Activated T-cell treated with anti-CD3 and anti-CD28 coated beads for 24 hours (primary cell): ENCODE results near the gene TVP23B.
"Not testable (repeated sequence)": the region's sequence is repeated elsewhere in the genome, so short reads cannot be mapped to it uniquely, and the experiment has no call there.

Source experiments
- DNase-seq: peaks from one replicate; pipeline ENCODE4 v3.0.0-alpha.2; 2020; ENCODE audit warnings: low read depth

TVP23B gene

DNA sequence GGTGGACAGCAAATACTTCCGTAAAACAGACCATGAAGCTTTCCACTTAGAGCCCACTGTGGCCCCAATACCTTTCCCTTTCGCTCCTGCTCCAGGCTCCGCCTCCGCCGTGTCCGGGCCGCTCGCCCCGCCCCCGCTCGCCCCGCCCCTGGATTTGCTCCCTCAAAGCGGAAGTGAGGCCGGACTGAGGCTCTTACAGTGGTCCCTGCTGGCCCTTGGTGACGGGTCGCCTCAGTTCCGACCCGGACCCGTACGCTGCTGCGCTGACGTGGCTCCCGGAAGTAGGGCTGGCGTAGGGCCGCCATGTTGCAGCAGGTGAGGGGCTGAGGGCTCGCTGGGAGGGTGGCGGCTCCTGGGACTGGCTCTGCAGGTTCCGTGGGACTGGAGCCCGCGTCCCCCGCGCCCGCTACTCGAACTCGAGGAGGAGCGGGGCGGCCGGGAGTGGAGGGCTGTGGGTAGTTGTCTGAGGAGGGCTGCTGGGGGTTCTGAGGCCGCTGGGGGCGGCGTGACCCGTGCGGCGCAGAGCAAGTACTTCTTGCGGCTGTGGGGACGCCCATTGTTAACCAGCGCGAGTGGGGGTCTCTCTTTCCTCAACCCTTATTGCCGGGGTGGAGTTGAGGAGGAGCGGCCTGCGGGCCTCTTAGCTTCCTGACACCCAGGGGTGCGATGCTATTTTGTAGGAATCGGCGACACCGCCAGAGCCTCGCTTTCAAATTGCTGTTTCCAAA lies at the start of gene TVP23B:
Gene TVP23B, plus strand, starts transcription at position 193 of the 728 bp plus-strand sequence. Its CDS starts 111 bp downstream, at position 304.
- DNase-seq: peak; percentile 97

DNA sequence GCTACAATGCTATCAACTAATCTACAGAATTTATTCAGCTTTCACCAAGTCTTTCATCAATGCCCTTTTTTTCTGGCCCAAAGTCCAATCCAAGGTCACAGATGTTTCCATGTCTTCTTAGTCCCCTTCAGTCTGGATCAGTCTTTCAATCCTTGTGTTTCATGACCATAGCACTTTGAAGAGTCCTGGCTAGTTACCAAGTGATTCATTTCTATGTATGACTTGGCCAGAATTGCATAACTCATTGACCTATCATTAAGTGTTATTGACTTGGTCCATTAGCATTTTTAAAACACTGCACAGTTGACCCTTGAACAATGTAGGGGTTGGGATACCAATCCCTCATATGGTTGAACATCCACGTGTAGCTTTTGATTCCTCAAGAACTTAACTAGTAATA lies 48.5 kb upstream of the TVP23B start:
- DNase-seq: not testable (repeated sequence)

DNA sequence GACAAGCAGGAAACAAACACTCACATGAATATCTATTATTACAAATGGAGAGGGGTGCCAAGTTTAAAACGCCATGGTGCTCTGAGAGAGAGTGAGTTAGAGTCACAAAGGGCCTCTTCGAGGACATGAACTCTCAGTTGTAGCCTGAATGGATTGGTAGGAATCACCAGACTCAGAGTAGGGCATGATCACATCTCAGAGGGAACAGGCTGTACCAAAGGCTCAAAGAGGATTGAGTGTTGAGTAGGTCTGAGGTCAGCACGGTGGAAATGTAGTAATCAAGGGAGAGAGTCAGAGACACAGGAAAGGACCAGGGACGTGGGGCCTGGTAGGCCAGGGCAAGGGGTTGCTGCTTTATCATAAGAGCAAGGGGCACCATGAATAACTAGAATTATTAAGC lies 47.6 kb upstream of the TVP23B start:
- not testable (repeated sequence) for DNase-seq

DNA sequence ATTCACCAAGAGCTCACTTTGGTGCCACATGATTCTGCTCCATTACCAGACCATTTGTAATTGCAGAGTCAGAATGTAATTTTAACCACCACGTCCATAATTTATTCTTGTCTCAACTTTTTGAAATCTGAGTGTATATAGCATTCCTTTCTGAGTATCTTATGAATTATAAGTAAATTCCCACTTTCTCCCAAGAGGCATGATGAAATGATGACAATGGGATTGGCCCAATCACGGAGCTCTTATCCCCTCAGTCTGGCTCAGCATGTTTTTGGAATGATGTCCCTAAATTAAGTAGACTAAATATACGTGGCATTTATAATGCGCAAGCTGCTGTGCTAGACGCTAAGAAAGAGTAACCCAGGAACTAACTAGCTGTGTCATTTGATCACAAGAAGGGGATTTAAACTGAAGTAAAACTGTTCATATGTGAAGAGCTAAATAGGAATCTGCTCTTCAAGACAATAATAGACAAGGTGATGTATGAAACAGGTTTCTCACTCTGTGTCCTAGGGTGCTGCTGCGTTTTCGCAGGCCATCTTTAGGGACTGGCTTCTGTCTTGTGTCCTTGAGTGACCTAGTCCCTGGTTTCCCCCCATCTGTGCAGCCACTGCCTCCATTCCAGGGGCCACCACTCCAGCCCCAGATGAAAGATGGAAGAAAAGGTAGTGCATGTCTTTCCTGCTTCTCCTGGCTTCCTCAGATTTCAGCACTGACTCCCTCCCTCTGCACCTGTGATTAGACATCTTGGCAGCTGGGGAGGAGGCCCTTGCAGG lies 41.2 kb upstream of the TVP23B start:
- DNase-seq: not testable (repeated sequence)

DNA sequence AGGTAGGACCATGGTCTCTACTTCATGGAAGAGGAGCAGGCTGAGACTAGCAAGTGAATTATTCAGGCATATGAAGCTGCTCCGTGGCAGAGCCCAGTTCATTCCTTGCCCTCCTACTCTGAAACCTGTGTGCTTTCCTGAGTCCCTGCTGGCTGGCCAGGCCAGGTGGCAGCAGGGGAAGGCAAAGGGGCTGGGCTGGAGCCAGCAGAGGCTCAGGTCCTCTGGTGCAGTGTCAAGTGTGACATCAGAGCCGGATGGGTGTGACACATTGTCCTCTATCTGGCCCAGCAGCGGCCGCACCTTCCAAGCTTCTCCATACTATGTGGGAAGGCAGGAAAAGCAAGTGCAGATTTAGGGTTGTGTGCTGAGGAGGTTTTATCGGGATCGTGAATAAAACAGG lies 39.8 kb upstream of the TVP23B start:
- not testable (repeated sequence) for DNase-seq

DNA sequence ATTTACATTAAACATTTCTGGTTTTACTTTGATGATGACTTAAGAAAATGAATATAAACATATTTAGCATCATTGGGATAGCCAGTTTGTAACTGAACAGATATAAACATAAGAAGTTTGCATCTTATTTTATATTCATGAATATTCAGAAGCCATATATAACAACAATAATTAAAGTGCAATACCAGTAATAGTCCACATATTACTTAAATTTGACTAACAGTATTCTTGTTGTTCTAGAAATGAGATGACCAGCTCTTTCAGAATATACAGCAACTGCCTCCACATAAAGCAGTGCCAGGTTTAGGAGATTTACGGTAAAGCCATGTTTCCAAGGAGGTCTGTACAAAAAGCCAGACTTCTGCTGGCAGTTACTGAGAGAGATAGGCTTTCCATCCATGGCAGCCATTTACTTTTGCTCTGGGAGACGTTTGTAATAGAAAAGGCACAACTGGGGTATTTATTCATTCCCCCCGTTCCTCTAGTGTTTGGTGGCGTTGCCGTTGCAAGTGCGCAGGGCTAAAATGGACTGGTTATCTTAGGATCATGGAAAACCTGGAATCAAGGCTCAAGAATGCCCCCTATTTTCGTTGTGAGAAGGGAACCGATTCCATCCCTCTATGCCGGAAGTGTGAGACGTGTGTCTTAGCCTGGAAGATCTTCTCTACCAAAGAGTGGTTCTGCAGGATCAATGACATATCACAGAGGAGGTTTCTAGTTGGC lies 37.1 kb upstream of the TVP23B start, which contains the start of gene FBXW10:
Gene FBXW10, plus strand, starts transcription at position 356 of the 723 bp plus-strand sequence. Its CDS starts 191 bp downstream, at position 547.
- not testable (repeated sequence) for DNase-seq

DNA sequence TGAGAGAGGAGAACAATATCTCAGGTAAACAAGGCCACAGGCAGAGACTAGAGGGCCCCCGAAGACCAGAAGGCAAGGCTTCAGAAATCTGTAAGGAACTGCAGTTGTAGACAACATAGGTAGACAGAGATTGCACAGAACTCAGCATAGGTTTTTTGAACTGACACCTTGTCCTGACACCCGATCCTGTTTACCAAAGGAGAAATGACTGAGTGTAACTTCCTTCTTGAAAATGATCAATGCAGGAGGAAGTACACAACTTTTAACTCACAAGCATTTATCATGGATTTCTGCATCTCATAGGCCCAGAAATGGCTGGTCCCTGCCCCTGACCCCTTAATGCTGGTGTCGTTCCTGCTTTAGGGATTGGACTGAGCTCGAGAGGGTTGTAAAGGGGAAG lies 36.3 kb upstream of the TVP23B start:
- DNase-seq: not testable (repeated sequence)

DNA sequence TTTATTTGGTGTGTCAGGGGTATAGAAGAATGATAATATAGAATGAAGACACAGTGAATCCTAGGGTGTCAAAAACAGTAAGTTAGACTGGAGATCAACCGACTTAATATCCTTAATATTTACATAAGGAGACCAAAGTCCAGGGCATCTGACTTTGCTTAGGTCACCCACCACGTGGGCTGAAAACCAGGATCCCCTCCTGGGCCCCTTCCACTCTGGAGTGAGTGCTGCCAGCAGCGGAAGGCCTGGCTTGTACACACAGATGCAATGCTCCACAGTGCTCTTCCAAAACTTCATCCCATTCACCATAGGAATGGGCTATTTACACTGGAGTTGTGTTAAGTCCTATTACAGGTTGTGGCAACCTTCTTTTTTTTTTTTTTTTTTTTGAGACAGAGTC lies 34.4 kb upstream of the TVP23B start:
- DNase-seq: not testable (repeated sequence)

DNA sequence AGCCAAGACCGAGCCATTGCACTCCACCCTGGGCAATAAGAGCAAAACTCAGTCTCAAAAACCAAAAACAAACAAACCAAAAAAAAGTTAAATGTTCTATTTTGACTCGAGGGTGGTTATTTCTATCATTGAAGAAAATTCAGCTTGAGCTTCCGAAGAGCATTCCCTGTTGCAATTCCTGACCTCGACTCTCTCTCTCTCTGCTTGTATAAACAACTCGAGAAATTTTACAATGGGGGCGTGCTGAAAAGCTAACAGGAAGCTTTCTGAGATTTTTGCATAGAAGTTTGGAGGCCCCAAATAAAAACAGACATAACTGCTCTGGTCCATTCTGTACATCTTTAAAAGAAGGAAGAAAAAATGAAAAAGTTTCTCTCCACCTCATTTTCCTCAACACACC lies 33.5 kb upstream of the TVP23B start:
- DNase-seq: not testable (repeated sequence)

DNA sequence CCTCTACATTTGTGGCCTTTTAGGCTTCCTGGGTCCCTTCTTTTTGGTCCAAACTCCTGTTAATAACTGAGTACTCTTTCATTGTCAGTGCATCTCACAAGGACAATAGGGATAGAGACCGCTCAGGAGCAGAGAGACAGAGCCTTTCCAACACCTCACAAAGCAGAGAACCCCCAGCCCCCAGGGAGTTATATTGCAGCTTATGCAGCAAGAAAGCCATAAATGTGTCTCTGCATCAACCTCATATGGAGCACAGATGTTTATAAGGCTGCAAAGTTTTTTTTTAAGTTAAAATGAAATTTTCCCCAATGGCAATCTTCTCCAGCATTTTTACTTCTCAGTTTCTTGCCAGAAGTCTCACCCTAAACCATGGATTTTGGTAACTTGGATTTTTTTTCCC lies 30.7 kb upstream of the TVP23B start:
- DNase-seq: not testable (repeated sequence)

DNA sequence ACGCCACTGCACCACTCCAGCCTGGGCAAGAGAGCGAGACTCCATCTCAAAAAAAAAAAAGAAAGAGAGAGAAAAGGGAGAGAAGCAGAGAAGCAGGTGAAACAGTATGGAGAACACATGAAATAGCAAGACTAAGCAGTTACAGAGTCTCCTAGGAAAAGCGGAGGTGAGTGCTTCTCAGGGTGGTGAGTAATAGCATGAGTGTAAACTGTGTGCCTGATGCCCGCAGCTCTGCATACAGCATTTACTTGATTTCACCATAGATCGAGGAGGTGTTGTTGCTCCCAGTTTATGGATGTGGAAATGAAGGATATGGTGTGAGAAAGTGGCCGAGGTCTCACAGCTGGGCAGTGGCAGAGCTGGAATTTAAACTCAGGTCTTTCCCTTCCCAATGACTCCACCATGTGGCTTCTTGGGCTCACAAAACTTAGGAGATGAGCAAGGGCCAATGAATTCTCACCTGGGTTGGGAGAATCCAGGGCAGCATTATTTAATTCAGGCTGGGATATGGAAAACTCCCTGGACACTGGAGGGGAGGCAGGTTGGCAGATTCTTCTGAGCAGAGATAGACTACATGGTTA lies 27.1 kb upstream of the TVP23B start:
- not testable (repeated sequence) for DNase-seq

DNA sequence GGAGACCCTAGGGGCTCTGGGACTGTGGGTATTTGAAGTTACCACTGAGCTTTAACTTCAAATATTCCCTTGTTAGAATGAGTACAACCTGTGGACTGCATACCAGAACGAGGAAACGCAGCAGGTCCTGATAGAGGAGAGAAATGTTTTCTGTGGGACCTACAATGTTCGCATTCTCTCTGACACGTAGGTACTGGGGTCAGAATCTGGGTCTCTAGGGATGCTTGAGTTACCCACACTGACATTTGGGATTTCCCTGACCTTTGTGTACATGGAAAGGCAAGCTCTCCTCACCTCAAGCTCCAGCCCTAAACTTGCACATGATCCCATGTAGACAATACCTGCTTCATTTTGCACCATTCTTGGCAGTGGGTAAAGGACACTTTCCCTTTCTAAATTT lies 25.0 kb upstream of the TVP23B start:
- DNase-seq: not testable (repeated sequence)

DNA sequence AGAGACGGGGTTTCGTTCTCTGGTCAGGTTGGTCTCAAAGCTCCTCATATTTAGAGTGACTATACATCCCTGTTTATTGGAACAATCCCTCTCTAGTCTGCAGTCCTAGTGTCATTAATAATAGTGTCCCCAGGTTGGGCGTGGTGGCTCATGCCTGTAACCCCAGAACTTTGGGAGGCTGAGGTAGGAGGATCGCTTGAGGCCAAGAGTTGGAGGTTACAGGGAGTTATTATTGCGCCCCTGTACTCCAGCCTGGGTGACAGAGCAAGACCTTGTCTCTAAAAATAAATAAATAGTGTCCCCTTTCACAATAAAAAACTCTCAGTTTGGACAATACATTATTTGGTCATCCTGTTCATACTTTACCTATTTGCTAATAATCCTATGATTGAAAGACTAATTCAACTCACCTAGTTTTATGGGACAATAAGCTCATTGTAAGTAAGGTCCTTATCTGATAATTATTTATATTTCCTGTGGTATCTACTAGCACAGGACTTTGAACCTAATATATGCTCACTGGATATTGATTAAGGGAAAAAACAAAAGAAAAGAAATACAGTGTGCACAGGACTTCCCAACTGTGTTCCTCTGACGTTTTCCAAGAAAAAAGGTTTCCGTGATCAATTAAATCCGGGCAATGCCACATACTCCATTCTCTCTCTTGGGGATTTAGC lies 23.5 kb upstream of the TVP23B start:
- not testable (repeated sequence) for DNase-seq

DNA sequence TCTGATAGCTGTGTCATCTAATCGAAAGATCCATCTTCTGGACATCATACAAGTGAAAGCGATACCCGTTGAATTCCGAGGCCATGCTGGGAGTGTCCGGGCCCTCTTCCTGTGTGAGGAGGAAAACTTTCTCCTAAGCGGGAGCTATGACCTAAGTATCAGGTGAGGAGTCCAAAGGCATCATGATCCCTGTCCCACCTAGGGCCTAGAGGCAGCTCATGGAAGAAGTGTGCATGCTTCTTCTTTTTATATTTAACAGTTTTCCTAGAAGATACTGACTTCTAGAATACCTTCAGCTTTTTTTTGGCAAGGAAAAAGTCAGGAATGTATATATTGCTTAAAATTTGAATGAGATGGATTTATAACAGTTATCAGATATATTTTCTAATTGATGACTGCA lies 22.6 kb upstream of the TVP23B start:
- DNase-seq: not testable (repeated sequence)

DNA sequence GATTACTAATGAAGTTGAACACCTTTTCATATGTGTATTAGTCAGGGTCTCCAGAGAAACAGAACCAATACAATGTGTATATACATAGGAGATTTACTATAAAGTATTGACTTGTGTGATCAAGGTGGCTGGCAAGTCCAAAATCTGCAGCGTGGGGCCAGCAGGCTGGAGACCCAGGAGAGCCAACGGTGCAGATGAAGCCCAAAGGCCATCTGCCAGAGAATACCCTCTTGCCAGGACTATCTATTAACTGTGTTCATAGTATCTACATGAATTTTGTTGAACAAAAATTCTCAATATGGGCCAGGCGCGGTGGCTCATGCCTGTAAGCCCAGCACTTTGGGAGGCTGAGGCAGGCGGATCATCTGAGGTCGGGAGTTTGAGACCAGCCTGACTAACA lies 20.8 kb upstream of the TVP23B start:
- not testable (repeated sequence) for DNase-seq

DNA sequence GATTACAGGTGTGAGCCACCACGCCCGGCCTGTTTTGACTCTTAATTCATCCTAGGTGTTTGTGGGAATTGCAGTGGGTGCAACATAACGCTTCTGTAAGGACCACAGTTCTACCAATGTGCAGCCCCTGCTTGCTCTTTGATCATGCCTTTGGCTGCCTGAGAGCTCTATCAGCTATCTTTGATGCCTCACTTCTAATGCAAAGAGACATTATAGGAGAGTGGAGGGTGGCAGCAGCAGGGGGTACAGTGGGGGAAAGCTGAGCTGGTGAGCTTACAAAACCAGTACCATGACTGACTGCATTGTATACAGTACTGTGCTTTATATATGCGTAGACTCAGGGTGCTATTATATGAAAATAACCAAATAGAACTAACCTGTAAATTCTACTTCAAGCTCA lies 10.4 kb upstream of the TVP23B start:
- DNase-seq: not testable (repeated sequence)

DNA sequence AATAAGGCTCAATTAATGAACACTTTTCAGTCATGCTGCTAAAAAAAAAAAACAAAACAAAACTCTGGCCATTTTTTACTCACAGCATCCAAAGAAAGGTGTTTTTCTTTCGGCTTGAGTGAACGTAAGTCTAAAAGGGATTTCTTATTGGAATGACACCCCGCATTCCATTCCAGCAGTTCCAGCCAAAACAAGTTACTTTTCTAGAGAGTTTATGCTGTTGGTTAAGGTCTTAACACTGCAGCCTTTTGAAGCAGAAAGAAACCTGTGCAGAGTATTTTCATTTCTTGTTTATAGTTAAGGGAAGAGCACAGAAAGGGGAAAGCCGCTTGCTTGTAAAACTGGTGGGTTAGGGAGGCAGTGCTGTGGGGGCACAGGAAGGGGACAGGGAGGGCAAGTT lies 9.9 kb upstream of the TVP23B start:
- DNase-seq: not testable (repeated sequence)

DNA sequence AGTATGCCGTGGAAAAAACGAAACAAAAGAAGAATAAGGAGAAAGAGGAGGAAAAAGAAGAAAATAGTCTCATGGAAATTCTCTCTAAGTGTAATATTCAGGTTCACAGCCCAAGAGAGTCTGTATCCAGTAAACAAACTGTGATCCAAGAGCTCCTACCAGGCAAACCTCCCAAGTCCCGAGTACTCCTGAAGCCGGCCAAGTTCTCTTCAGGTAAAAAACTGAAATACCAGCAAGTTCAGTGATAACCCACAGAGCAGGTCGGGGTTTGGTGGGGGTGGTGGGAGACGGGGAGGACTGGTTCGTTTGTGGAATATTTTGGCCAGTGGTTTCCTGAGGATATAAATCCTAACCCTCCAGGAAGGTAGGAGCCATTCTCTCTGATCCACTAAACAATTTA lies 8.5 kb upstream of the TVP23B start:
- DNase-seq: no peak

DNA sequence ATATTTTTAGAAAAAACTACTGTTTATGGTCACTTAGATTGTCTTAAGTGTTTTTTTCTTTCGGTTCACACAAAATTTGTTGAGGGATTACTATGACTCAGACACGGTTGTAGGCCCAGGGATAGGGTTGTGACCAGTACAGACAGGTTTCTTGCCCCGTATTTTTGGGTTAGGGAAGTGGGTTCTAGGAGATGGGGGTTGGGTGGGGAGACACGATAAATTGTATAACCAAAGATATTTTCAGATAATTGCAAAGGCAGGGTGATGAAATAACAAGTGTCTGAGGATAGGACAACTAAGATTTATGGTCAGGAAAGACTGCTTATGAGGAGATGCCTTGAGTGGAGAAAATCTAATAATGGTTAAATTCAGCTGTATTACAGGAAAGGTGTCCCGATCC lies 822 bp downstream of the TVP23B start:
- DNase-seq: not testable (repeated sequence)

DNA sequence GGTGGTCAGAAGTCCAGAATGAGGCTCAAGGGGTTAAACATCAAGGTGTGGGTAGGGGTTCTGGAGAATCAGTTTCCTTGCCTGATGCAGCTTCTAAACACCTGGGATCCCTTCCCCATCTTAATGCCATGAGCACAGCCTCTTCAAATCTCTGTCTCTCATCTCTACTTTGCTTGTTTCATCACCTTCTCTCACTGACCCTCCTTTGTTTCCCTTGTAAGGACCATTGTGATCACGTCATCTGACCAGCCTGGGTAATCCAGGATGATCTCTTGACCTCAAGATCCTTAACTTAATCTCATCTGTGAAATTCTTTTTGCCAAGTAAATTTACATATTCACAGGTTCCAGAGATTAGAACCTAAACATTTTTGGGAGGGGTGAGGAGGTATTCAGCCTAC lies 5.0 kb downstream of the TVP23B start:
- DNase-seq: not testable (repeated sequence)

DNA sequence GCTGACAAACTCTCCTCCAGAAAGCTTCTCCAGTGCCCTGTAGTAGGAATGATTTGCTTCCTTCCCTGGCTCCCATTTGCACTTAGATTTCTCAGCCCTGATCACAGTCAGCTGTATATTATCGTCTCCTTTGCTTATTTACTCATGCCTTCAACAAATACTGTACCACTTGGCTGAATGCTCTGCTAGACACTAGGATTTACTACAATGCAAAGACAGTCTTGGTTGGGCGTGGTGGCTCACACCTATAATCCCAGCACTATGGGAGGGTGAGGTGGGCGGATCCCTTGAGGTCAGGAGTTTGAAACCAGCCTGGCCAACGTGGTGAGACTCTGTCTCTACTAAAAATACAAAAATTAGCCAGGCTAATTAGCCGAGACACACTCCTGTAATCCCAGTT lies 5.9 kb downstream of the TVP23B start:
- DNase-seq: not testable (repeated sequence)
